GM12873 (cell line): ENCODE results near the gene HNRNPM.

ENCODE experiments used
- CTCF ChIP-seq: IDR thresholded peaks from 2 replicates; pipeline ENCODE4 v1.5.1; 2012; ENCODE audit warnings: low read depth, mild to moderate bottlenecking, moderate library complexity, low read length, control low read depth; ENCODE audit not compliant: insufficient read depth; ENCODE audit errors: missing control alignments

Gene HNRNPM

GRCh38 chr19:8511573-8512101, 66.9 kb downstream of the HNRNPM start:
- TF ChIP-seq CTCF: no peak

GRCh38 chr19:8512115-8512967, 67.6 kb downstream of the HNRNPM start:
- TF ChIP-seq CTCF: no peak

- no peak for TF ChIP-seq CTCF
These were observed 68.4 kb downstream of the HNRNPM start for GRCh38 chr19:8513036-8513686.

GRCh38 chr19:8513687-8514504, 69.1 kb downstream of the HNRNPM start, which contains the start of gene ZNF414:
Gene ZNF414, minus strand, starts transcription at chr19:8514167. Its CDS starts 121 bp downstream, at chr19:8514046.
- no peak for TF ChIP-seq CTCF

GRCh38 chr19:8515317-8515716, 70.5 kb downstream of the HNRNPM start:
- TF ChIP-seq CTCF: no peak

GRCh38 chr19:8517551-8518442, 73.0 kb downstream of the HNRNPM start:
- no peak for TF ChIP-seq CTCF
